Panc1 (cell line): Measurements from ENCODE around the gene CD300LF. TPM values are rescaled to one million over a fixed set of nuclear protein-coding genes. Genes with fewer than 3 reads are reported as not detected.

Experiments used
- ATAC-seq: fragments of 200-7000 bp; cut with Tn5 transposase; 2 replicates; pipeline ENCODE4 v1.9.1; 2020; ENCODE audit warnings: mild to moderate bottlenecking, moderate library complexity
- BruUV-seq: library from RNA; stranded (reverse); fragments of 400-500 nt; replicated peaks from 2 replicates; lab custom pipeline; 2021; lab: Mats Ljungman, UMichigan
- CTCF ChIA-PET: fragments of 300-600 bp; sonication (Branson Sonifier 250); formaldehyde crosslinking; loops from one replicate; lab custom pipeline; 2022; ENCODE audit warnings: antibody characterized with exemption; lab: Charles Lee
- POLR2A ChIA-PET: fragments of 300-600 bp; sonication (Branson Sonifier 250); formaldehyde crosslinking; loops from one replicate; lab custom pipeline; 2022; ENCODE audit warnings: antibody characterized with exemption; lab: Charles Lee
- DNase-seq: peaks from one replicate; pipeline ENCODE4 v3.0.0-alpha.2; 2010; ENCODE audit warnings: low read depth, low spot score
- H3K27ac ChIP-seq: 2 replicates; pipeline ENCODE4 v1.5.1; 2011; ENCODE audit warnings: mild to moderate bottlenecking, low read length, inconsistent platforms
- H3K27me3 ChIP-seq: fragments of 200-500 bp; sonication (Bioruptor generic); 2 replicates; pipeline ENCODE4 v1.6.0; 2014; ENCODE audit warnings: low read length, inconsistent platforms; ENCODE audit not compliant: control insufficient read depth, insufficient read depth
- H3K36me3 ChIP-seq: fragments of 200-500 bp; sonication (Bioruptor generic); 2 replicates; pipeline ENCODE4 v1.5.1; 2014; ENCODE audit warnings: inconsistent platforms, mild to moderate bottlenecking, low read length, moderate library complexity; ENCODE audit not compliant: control insufficient read depth, insufficient read depth
- H3K4me1 ChIP-seq: 2 replicates; pipeline ENCODE4 v1.5.1; 2011; ENCODE audit warnings: inconsistent platforms, mild to moderate bottlenecking, low read length, moderate library complexity; ENCODE audit not compliant: control insufficient read depth, insufficient read depth
- H3K4me3 ChIP-seq, 2 experiments: 2 replicates each; pipeline ENCODE4 v1.5.1; 2011 to 2012; ENCODE audit warnings: low read depth in 2 of 2, low read length in 2 of 2, mild to moderate bottlenecking in 2 of 2, inconsistent platforms in 1 of 2, moderate library complexity in 1 of 2
- H3K9me3 ChIP-seq: fragments of 200-500 bp; sonication (Bioruptor generic); 2 replicates; pipeline ENCODE4 v1.5.1; 2014; ENCODE audit warnings: low read depth, mild to moderate bottlenecking, inconsistent platforms, low read length, moderate library complexity; ENCODE audit not compliant: control insufficient read depth, insufficient read depth
- CTCF ChIP-seq: fragments of 450-650 bp; IDR thresholded peaks from 2 replicates; pipeline ENCODE4 v1.5.1; 2017; ENCODE audit warnings: mild to moderate bottlenecking
- REST ChIP-seq, 2 experiments: IDR thresholded peaks; 2 replicates each; pipeline ENCODE4 v1.6.1; 2011 to 2012; ENCODE audit warnings: low read depth in 2 of 2, control low read depth in 1 of 2, low read length in 1 of 2, mild to moderate bottlenecking in 1 of 2, moderate library complexity in 1 of 2; ENCODE audit not compliant: insufficient read depth in 1 of 2
- SIN3A ChIP-seq: IDR thresholded peaks from 2 replicates; pipeline ENCODE4 v1.6.1; 2012; ENCODE audit warnings: low read depth, mild to moderate bottlenecking, low read length, moderate library complexity, borderline replicate concordance; ENCODE audit not compliant: insufficient read depth
- TCF7L2 ChIP-seq: IDR thresholded peaks from 2 replicates; pipeline ENCODE4 v1.6.1; 2011; ENCODE audit warnings: mild to moderate bottlenecking, low read depth, low read length, inconsistent platforms
- in situ Hi-C: cut with HindIII; loops from 2 replicates; pipeline ENCODE4 v1.10.0; 2016; ENCODE audit warnings: low sequenced_read_pairs, low pct_unique_long_range_greater_than_20kb
- intact Hi-C: fragments of 100-400 bp; cut with micrococcal nuclease; formaldehyde crosslinking; loops from one replicate; pipeline ENCODE4 v1.10.0; 2022; ENCODE audit not compliant: unreplicated experiment
- total RNA-seq: library from RNA; stranded (reverse); gene quantifications from one replicate; pipeline ENCODE4 v1.2.1, GENCODE V29; 2021; ENCODE audit not compliant: unreplicated experiment

CD300LF gene
- total RNA-seq, 1 experiment from 2014 or later: not detected

- no peak overlapping the region for H3K4me3 ChIP-seq
- intact Hi-C loops: loop anchor here (5.0 kb wide), 1 partner anchor 119 kb away; no protein-coding TSS in a partner anchor
- in situ Hi-C loops: no loop called here
- no peaks in the 10 kb centered on the region for H3K27me3 ChIP-seq
- no peak overlapping the region for H3K27ac ChIP-seq
- H3K36me3 ChIP-seq: no peaks in the 10 kb centered on the region
- CTCF ChIA-PET: interaction anchor here (1.2 kb wide), 1 partner anchor 86 kb away, joined by 3 read pairs; no protein-coding TSS in a partner anchor
- POLR2A ChIA-PET: no interaction called here
- ATAC-seq: no peak
- BruUV-seq: no TSS peak
- no peaks in the 10 kb centered on the region for H3K9me3 ChIP-seq
- no peak for TF ChIP-seq CTCF
- no peak for TF ChIP-seq SIN3A
- peaks cover 20% of the 10 kb centered on the region for H3K4me1 ChIP-seq
- DNase-seq: no peak
Observed at GRCh38 chr17:74742978-74743545, 30.3 kb upstream of the CD300LF start.

GRCh38 chr17:74742153-74742515 is 29.4 kb upstream of the CD300LF start:
- in situ Hi-C loops (no loop called here), intact Hi-C loops (loop anchor here (5.0 kb wide), 1 partner anchor 120 kb away; no protein-coding TSS in a partner anchor)
- Histone ChIP-seq H3K4me1 (peaks cover 18% of the 10 kb centered on the region), H3K9me3 (no peaks in the 10 kb centered on the region), H3K36me3 (no peaks in the 10 kb centered on the region), H3K4me3 (no peak overlapping the region), H3K27me3 (0 out of 2 replicates have a peak, but pooled peaks cover 3% of the 10 kb centered on the region), H3K27ac (no peak overlapping the region)
- DNase-seq: no peak
- CTCF ChIA-PET: interaction anchor here (1.2 kb wide), 1 partner anchor 85 kb away, joined by 3 read pairs; no protein-coding TSS in a partner anchor
- ATAC-seq: no peak
- POLR2A ChIA-PET: interaction anchor here (0.7 kb wide), 1 partner anchor 66 kb away, joined by 5 read pairs; no protein-coding TSS in a partner anchor
- BruUV-seq: no TSS peak
- TF ChIP-seq TCF7L2 (no peak), SIN3A (no peak), REST (IDR thresholded peaks at IDR 0.05; ENCODE audit: insufficient read depth in 1 of 2, low read depth in 2 of 2, low read length in 1 of 2) (no peak), CTCF (no peak)
